Measurements from ENCODE around the gene EIF1. TPM values are rescaled to one million over a fixed set of nuclear protein-coding genes. Genes with fewer than 3 reads are reported as not detected.

The EIF1 gene
- total RNA-seq, 1 experiment from 2014 or later, result 1,082 TPM

DNA sequence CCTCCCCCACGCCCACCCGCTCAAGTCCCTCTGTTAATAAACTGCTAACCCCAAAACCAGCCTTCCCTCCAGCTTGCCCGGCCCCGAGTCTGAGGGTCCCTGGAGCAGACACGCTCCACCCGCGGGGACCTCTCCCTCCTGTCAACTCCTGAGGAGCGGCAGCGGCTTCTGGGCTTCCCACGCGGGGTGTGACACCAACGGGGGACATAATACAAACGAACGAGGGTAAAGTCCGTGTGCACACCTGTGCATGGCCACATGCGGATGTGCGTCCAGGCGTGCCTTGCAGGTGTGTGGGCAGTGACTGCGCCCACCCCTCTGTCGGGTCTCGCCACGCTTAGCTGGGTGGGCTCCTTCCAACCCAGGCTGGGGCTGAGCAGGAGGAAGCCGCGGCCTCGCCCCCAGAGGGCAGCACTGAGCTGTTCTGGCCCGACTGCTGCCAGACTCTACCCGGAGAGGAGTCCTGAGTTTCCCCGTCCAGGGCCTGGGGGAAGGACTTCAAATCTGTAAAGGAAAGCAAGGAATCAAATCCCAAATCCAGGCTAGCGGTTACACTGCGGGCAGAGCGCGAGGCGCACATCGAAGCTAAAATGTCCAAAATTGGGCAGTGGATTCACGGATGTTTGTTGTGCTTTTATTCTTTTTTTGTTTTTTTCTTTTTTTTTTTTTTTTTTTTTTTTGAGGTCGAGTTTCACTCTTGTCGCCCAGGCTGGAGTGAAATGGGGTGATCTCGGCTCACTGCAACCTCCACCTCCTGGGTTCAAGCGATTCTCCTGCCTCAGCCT is 40.1 kb upstream of the EIF1 start:
- H3K4me3 ChIP-seq (replicated peaks in 1 of 2; ENCODE audit: low read depth in 1 of 2, low read length in 2 of 2), result peak overlapping the region; percentile 38 to 53
- H3K9me2 ChIP-seq (ENCODE audit: insufficient read depth), result no peaks in the 10 kb centered on the region
- TF ChIP-seq RAD21 (IDR thresholded peaks at IDR 0.05; ENCODE audit: low read depth), result peak; percentile 92
- TF ChIP-seq, protein P1, sequence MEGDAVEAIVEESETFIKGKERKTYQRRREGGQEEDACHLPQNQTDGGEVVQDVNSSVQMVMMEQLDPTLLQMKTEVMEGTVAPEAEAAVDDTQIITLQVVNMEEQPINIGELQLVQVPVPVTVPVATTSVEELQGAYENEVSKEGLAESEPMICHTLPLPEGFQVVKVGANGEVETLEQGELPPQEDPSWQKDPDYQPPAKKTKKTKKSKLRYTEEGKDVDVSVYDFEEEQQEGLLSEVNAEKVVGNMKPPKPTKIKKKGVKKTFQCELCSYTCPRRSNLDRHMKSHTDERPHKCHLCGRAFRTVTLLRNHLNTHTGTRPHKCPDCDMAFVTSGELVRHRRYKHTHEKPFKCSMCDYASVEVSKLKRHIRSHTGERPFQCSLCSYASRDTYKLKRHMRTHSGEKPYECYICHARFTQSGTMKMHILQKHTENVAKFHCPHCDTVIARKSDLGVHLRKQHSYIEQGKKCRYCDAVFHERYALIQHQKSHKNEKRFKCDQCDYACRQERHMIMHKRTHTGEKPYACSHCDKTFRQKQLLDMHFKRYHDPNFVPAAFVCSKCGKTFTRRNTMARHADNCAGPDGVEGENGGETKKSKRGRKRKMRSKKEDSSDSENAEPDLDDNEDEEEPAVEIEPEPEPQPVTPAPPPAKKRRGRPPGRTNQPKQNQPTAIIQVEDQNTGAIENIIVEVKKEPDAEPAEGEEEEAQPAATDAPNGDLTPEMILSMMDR (IDR thresholded peaks at IDR 0.05 in 2 of 3, conservative IDR thresholded peaks at IDR 0.05 in 1 of 3; ENCODE audit: borderline replicate concordance in 1 of 3, insufficient read depth in 1 of 3, low read depth in 2 of 3, low read length in 2 of 3), result peak; percentile 90 to 98 (median 95)
- TF ChIP-seq, protein P2, sequence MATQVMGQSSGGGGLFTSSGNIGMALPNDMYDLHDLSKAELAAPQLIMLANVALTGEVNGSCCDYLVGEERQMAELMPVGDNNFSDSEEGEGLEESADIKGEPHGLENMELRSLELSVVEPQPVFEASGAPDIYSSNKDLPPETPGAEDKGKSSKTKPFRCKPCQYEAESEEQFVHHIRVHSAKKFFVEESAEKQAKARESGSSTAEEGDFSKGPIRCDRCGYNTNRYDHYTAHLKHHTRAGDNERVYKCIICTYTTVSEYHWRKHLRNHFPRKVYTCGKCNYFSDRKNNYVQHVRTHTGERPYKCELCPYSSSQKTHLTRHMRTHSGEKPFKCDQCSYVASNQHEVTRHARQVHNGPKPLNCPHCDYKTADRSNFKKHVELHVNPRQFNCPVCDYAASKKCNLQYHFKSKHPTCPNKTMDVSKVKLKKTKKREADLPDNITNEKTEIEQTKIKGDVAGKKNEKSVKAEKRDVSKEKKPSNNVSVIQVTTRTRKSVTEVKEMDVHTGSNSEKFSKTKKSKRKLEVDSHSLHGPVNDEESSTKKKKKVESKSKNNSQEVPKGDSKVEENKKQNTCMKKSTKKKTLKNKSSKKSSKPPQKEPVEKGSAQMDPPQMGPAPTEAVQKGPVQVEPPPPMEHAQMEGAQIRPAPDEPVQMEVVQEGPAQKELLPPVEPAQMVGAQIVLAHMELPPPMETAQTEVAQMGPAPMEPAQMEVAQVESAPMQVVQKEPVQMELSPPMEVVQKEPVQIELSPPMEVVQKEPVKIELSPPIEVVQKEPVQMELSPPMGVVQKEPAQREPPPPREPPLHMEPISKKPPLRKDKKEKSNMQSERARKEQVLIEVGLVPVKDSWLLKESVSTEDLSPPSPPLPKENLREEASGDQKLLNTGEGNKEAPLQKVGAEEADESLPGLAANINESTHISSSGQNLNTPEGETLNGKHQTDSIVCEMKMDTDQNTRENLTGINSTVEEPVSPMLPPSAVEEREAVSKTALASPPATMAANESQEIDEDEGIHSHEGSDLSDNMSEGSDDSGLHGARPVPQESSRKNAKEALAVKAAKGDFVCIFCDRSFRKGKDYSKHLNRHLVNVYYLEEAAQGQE (IDR thresholded peaks at IDR 0.05; ENCODE audit: low read depth), result no peak
- DNase-seq (ENCODE audit: low read depth, low spot score) (peak; percentile 77), ATAC-seq (peak; percentile 81)
- no peaks in the 10 kb centered on the region for H3K36me3 ChIP-seq (ENCODE audit: control insufficient read depth in 1 of 2, insufficient read depth in 2 of 2, low read length in 2 of 2)
- H3K79me2 ChIP-seq (ENCODE audit: insufficient read depth, low read length), result no peaks in the 10 kb centered on the region
- H4K20me1 ChIP-seq (ENCODE audit: insufficient read depth), result no peaks in the 10 kb centered on the region
- peaks cover 30 to 77% of the 10 kb centered on the region in 2 experiments for H3K4me1 ChIP-seq (ENCODE audit: control insufficient read depth in 1 of 2, insufficient read depth in 2 of 2, low read length in 2 of 2)
- H3K9ac ChIP-seq (ENCODE audit: low read length), result peak overlapping the region; percentile 57
- ChIA-PET POLR2A (interaction anchor here (0.9 to 1.9 kb wide), 7 partner anchors 14 to 122 kb away, joined by 3 to 25 read pairs (median 6); partner anchors contain the start of genes EIF1 and KRT19), RAD21 (ENCODE audit: low non-redundant PET in 1 of 2, low total read pairs in 2 of 2, uncharacterized antibody in 2 of 2, unreplicated experiment in 2 of 2) (interaction anchor here (0.6 to 2.7 kb wide), 9 partner anchors 14 to 771 kb away, joined by 3 to 28 read pairs (median 7); no protein-coding TSS in a partner anchor), CTCF (interaction anchor here (0.6 to 11.1 kb wide), 37 partner anchors 8 to 1115 kb away, joined by 3 to 217 read pairs (median 5); partner anchors contain the start of gene KRT19)
- peak overlapping the region; percentile 41 for H3K27ac ChIP-seq (ENCODE audit: low read depth, low read length)
- intact Hi-C loops (cut with micrococcal nuclease), result loop anchor here (1.0 to 10.0 kb wide), 8 partner anchors 14 to 1026 kb away; no protein-coding TSS in a partner anchor
- peak overlapping the region; percentile 83 for H3K4me2 ChIP-seq (ENCODE audit: low read length)
- H3K27me3 ChIP-seq (ENCODE audit: insufficient read depth, low read length), result no peaks in the 10 kb centered on the region
- H2AFZ ChIP-seq (ENCODE audit: low read depth, low read length, poor library complexity, severe bottlenecking), result peak overlapping the region; percentile 83
- H3K9me3 ChIP-seq (ENCODE audit: control insufficient read depth in 1 of 2, insufficient read depth in 1 of 2, low read depth in 1 of 2, low read length in 2 of 2), result no peaks in the 10 kb centered on the region
- BruUV-seq (replicated peaks), result TSS peak; percentile 56

Measured in HCT116 (cell line).